Motor neuron (in vitro differentiated cells): ENCODE measurements around the gene CACNA1E. TPM values are rescaled to one million over a fixed set of nuclear protein-coding genes. Genes with fewer than 3 reads are reported as not detected.

Experiments used
- ATAC-seq, 8 experiments: fragments of 200-7000 bp; cut with Tn5 transposase; replicated peaks in 6 of 8; 2 replicates each; pipeline ENCODE4 v1.8.0; 2021; ENCODE audit warnings: mild to moderate bottlenecking in 8 of 8, moderate library complexity in 8 of 8
- H3K27ac ChIP-seq, 2 donors: fragments of 250-450 bp; sonication (Bioruptor Pico); 2 replicates each; pipeline ENCODE4 v1.9.0; 2021; ENCODE audit warnings: antibody characterized with exemption in 2 of 2, mild to moderate bottlenecking in 2 of 2, moderate library complexity in 1 of 2
- H3K4me1 ChIP-seq, 2 donors: fragments of 250-450 bp; sonication (Bioruptor Pico); replicated peaks in 1 of 2; 2 replicates each; pipeline ENCODE4 v1.6.1; 2021; ENCODE audit warnings: antibody characterized with exemption in 2 of 2, mild to moderate bottlenecking in 2 of 2, moderate library complexity in 1 of 2
- H3K4me3 ChIP-seq, 5 donors: fragments of 250-450 bp; sonication (Bioruptor Pico); 2 replicates each; pipeline ENCODE4 v1.9.0; 2021; ENCODE audit warnings: antibody characterized with exemption in 5 of 5, mild to moderate bottlenecking in 5 of 5, moderate library complexity in 4 of 5
- WGBS, 10 experiments: fragments of 450-650 bp; shearing (Covaris generic); methylation state at CpG; one replicate each; pipeline ENCODE4 v1.0.0; 2022; 5-methylcytosine and 5-hydroxymethylcytosine counted together
- in situ Hi-C, 9 experiments: fragments of 400-800 bp; cut with MboI; loops; one replicate each; pipeline ENCODE4 v1.15.0; 2021; ENCODE audit warnings: low sequenced_read_pairs in 9 of 9, low pct_unique_long_range_greater_than_20kb in 2 of 9; ENCODE audit not compliant: unreplicated experiment in 9 of 9
- total RNA-seq, 8 experiments: library from RNA; unstranded; fragments of 300-600 nt; gene quantifications; 2 replicates each; pipeline versions ENCODE4 v1.2.3 to v1.2.4, GENCODE V29; 2022

CACNA1E gene
- total RNA-seq, 8 experiments from 2014 or later = 0.10 to 19.4 (median 6.8) TPM

GRCh38 chr1:181776044-181776443 lies 292.7 kb downstream of the CACNA1E start:
- Histone ChIP-seq H3K4me1 (peaks cover 0 to 11% of the 10 kb centered on the region in 2 donors), H3K4me3 (no peak overlapping the region), H3K27ac (no peak overlapping the region)
- in situ Hi-C loops = no loop called here
- WGBS, 10 experiments = 0 to 94% (median 89%) methylated on average over 1 to 10 of the region's 10 CpGs; no CpG with 5 or more reads in 2 of the 10 experiments
- no peak for ATAC-seq

- WGBS, 10 experiments = 8 to 100% (median 80%) methylated on average over 1 to 2 of the region's 2 CpGs; no CpG with 5 or more reads in 3 of the 10 experiments
- Histone ChIP-seq H3K4me1 (peaks cover 0 to 11% of the 10 kb centered on the region in 2 donors), H3K27ac (no peak overlapping the region), H3K4me3 (no peak overlapping the region)
- in situ Hi-C loops = no loop called here
- ATAC-seq = no peak
These were observed 294.0 kb downstream of the CACNA1E start for GRCh38 chr1:181777286-181777685.

DNA sequence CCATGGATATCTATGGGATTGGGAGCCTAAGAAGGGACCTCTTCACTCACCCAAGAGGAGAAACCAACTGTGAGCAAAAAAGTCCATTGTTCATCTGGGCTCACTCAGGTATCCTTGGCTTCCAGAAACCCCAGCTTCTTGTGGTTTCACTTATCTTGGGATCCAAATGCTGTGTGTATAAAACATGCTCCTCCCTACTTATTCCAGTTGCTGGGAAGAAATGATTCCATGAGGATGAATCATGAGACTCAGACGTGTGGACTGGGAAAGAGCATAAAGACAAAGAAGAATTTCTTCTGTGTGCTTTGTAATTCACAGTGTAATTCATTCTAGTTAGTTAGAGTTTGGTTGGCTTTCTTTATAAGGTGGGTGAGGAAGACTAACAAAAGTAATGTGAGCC lies 294.5 kb downstream of the CACNA1E start:
- Histone ChIP-seq H3K4me3 (no peak overlapping the region), H3K27ac (no peak overlapping the region), H3K4me1 (peaks cover 0 to 11% of the 10 kb centered on the region in 2 donors)
- in situ Hi-C loops = no loop called here
- ATAC-seq = peak in 1 of 8 experiments; percentile 15
- 0 to 44% (median 16%) methylated on average over 1 of the region's 1 CpG; no CpG with 5 or more reads in 6 of the 10 experiments for WGBS, 10 experiments

- peak in 5 of 8 experiments; percentile 86 to 93 (median 86) for ATAC-seq
- H3K4me3 ChIP-seq = no peak overlapping the region
- H3K4me1 ChIP-seq = peaks cover 0 to 11% of the 10 kb centered on the region in 2 donors
- 0 to 60% (median 34%) methylated on average over 1 to 3 of the region's 4 CpGs; no CpG with 5 or more reads in 4 of the 10 experiments for WGBS, 10 experiments
- in situ Hi-C loops = no loop called here
- H3K27ac ChIP-seq = peak overlapping the region in 1 of 2 donors; percentile 18
These were observed 295.4 kb downstream of the CACNA1E start for GRCh38 chr1:181778640-181779260.

DNA sequence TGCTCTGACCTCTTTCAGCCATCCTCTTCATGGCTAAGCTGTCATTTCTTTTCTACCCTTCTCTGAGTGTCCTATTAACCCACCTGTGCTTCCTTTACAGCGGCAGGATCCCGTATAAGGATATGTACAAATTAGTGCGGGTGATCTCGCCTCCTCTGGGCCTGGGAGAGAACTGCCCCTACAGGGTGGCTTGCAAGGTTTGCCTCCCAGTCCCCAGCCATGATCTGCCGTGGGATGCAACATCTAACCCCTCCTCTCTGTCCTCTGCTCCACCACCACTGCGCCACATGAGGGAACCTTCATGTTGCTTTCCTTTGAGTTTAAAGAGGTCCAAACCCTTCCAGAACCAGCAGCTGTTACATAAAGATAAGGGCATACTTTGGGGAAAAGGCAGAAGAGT lies 296.0 kb downstream of the CACNA1E start:
- Histone ChIP-seq H3K27ac (no peak overlapping the region), H3K4me1 (peaks cover 0 to 11% of the 10 kb centered on the region in 2 donors), H3K4me3 (no peak overlapping the region)
- in situ Hi-C loops = no loop called here
- ATAC-seq = no peak
- WGBS, 10 experiments = 0 to 94% (median 67%) methylated on average over 1 to 6 of the region's 6 CpGs; no CpG with 5 or more reads in 1 of the 10 experiments

GRCh38 chr1:181783208-181783607 lies 299.9 kb downstream of the CACNA1E start:
- H3K4me1 ChIP-seq = peaks cover 0 to 8% of the 10 kb centered on the region in 2 donors
- ATAC-seq = no peak
- H3K27ac ChIP-seq = no peak overlapping the region
- no peak overlapping the region for H3K4me3 ChIP-seq
- in situ Hi-C loops = no loop called here
- WGBS, 10 experiments = 0 to 43% (median 22%) methylated on average over 1 to 2 of the region's 2 CpGs

GRCh38 chr1:181784039-181784683 lies 300.8 kb downstream of the CACNA1E start:
- 22 to 81% (median 46%) methylated on average over 1 to 3 of the region's 3 CpGs; no CpG with 5 or more reads in 3 of the 10 experiments for WGBS, 10 experiments
- no peaks in the 10 kb centered on the region for H3K4me1 ChIP-seq
- in situ Hi-C loops = no loop called here
- ATAC-seq = no peak
- H3K27ac ChIP-seq = no peak overlapping the region
- H3K4me3 ChIP-seq = no peak overlapping the region

GRCh38 chr1:181789395-181789794 lies 306.1 kb downstream of the CACNA1E start:
- no peak overlapping the region for H3K27ac ChIP-seq
- in situ Hi-C loops = no loop called here
- 0 to 100% (median 88%) methylated on average over 1 to 2 of the region's 2 CpGs; no CpG with 5 or more reads in 2 of the 10 experiments for WGBS, 10 experiments
- no peak overlapping the region for H3K4me3 ChIP-seq
- ATAC-seq = peak in 1 of 8 experiments; percentile 41
- H3K4me1 ChIP-seq = peaks cover 0 to 6% of the 10 kb centered on the region in 2 donors

- WGBS, 10 experiments = 0 to 86% (median 70%) methylated on average over 2 to 6 of the region's 6 CpGs; no CpG with 5 or more reads in 1 of the 10 experiments
- in situ Hi-C loops = no loop called here
- H3K4me1 ChIP-seq = peaks cover 0 to 9% of the 10 kb centered on the region in 2 donors
- ATAC-seq = no peak
- no peak overlapping the region for H3K27ac ChIP-seq
- no peak overlapping the region for H3K4me3 ChIP-seq
These were observed 308.4 kb downstream of the CACNA1E start for GRCh38 chr1:181791721-181792120.

- WGBS, 10 experiments = 40 to 94% (median 80%) methylated on average over 1 to 7 of the region's 7 CpGs; no CpG with 5 or more reads in 2 of the 10 experiments
- in situ Hi-C loops = no loop called here
- peak in 5 of 8 experiments; percentile 13 to 34 (median 22) for ATAC-seq
- Histone ChIP-seq H3K27ac (no peak overlapping the region), H3K4me1 (peaks cover 0 to 9% of the 10 kb centered on the region in 2 donors), H3K4me3 (no peak overlapping the region)
These were observed 310.5 kb downstream of the CACNA1E start for GRCh38 chr1:181793831-181794230.

GRCh38 chr1:181794332-181794731 lies 311.0 kb downstream of the CACNA1E start:
- Histone ChIP-seq H3K4me3 (no peak overlapping the region), H3K27ac (no peak overlapping the region), H3K4me1 (peaks cover 0 to 9% of the 10 kb centered on the region in 2 donors)
- in situ Hi-C loops = no loop called here
- peak; percentile 47 to 98 (median 84) for ATAC-seq
- 0 to 86% (median 64%) methylated on average over 1 to 3 of the region's 3 CpGs; no CpG with 5 or more reads in 2 of the 10 experiments for WGBS, 10 experiments

DNA sequence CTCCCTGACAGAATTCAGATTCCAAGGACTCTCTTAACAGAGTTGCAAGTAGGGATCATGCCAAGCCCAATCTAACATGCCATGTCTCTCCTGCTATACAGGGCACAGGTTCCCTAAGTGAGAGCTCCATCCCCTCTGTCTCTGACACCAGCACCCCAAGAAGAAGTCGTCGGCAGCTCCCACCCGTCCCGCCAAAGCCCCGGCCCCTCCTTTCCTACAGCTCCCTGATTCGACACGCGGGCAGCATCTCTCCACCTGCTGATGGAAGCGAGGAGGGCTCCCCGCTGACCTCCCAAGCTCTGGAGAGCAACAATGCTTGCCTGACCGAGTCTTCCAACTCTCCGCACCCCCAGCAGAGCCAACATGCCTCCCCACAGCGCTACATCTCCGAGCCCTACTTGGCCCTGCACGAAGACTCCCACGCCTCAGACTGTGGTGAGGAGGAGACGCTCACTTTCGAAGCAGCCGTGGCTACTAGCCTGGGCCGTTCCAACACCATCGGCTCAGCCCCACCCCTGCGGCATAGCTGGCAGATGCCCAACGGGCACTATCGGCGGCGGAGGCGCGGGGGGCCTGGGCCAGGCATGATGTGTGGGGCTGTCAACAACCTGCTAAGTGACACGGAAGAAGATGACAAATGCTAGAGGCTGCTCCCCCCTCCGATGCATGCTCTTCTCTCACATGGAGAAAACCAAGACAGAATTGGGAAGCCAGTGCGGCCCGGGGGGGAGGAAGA lies 315.0 kb downstream of the CACNA1E start:
- H3K27ac ChIP-seq = no peak overlapping the region
- H3K4me3 ChIP-seq = no peak overlapping the region
- in situ Hi-C loops = no loop called here
- H3K4me1 ChIP-seq = peaks cover 0 to 9% of the 10 kb centered on the region in 2 donors
- no peak for ATAC-seq
- WGBS, 10 experiments = 20 to 97% (median 90%) methylated on average over 1 to 18 of the region's 32 CpGs; no CpG with 5 or more reads in 2 of the 10 experiments

- Histone ChIP-seq H3K27ac (no peak overlapping the region), H3K4me1 (no peaks in the 10 kb centered on the region), H3K4me3 (no peak overlapping the region)
- WGBS, 10 experiments = 0 to 57% (median 25%) methylated on average over 1 of the region's 1 CpG; no CpG with 5 or more reads in 4 of the 10 experiments
- in situ Hi-C loops = no loop called here
- ATAC-seq = no peak
These were observed 318.3 kb downstream of the CACNA1E start for GRCh38 chr1:181801617-181802016.
